Psoas muscle (tissue), 8 donors: ENCODE data around the gene CTNNBIP1. TPM values are rescaled to one million over a fixed set of nuclear protein-coding genes. Genes with fewer than 3 reads are reported as not detected.

Experiments used
- ATAC-seq, 4 donors: fragments of 200-7000 bp; cut with Tn5 transposase; one replicate each; pipeline ENCODE4 v1.9.1; 2020; ENCODE audit warnings: moderate library complexity in 3 of 4, mild to moderate bottlenecking in 2 of 4
- DNase-seq, 2 donors: peaks; one replicate each; pipeline ENCODE4 v3.0.0-alpha.2; 2020
- H3K27ac ChIP-seq: fragments of 200-600 bp; one replicate; pipeline ENCODE4 v1.8.0; 2022
- H3K27me3 ChIP-seq, 3 donors: fragments of 200-600 bp in 1 of 3; one replicate each; pipeline versions ENCODE4 v1.6.1 to v1.8.0; 2013 to 2022; ENCODE audit warnings: low read length in 2 of 3, mild to moderate bottlenecking in 2 of 3, moderate library complexity in 1 of 3; ENCODE audit not compliant: insufficient read depth in 3 of 3
- H3K36me3 ChIP-seq, 2 donors: fragments of 200-600 bp in 1 of 2; one replicate each; pipeline versions ENCODE4 v1.6.1 to v1.8.0; 2013 to 2022; ENCODE audit warnings: low read depth in 1 of 2, mild to moderate bottlenecking in 1 of 2, moderate library complexity in 1 of 2; ENCODE audit not compliant: insufficient read depth in 1 of 2
- H3K4me1 ChIP-seq: fragments of 200-600 bp; one replicate; pipeline ENCODE4 v1.8.0; 2022
- H3K4me3 ChIP-seq: fragments of 200-600 bp; one replicate; pipeline ENCODE4 v1.8.0; 2022; ENCODE audit warnings: mild to moderate bottlenecking
- H3K9me3 ChIP-seq: fragments of 200-600 bp; one replicate; pipeline ENCODE4 v1.8.0; 2022
- WGBS, 3 donors: extraction: QIAGEN DNeasy Blood & Tissue Kit; methylation state at CpG; one replicate each; pipeline versions ENCODE4 v1.1.6 to v1.1.7; 2013; 5-methylcytosine and 5-hydroxymethylcytosine counted together
- intact Hi-C, 2 donors: fragments of 100-400 bp; cut with DNase I; formaldehyde crosslinking; loops; one replicate each; pipeline versions ENCODE4 v1.11.0 to v1.14.2; 2022
- polyA plus RNA-seq, 3 donors: library from polyadenylated mRNA; stranded (reverse); fragments of 200-250 nt; gene quantifications; one replicate each; pipeline ENCODE4 v1.2.3, GENCODE V29; 2013
- total RNA-seq, 4 donors: library from RNA; stranded (reverse); fragmentation: NEBNext Ultra II Directional in 2 of 4; extraction: Animal tissue kit (Norgen Biotek cat#: 25700) in 2 of 4; gene quantifications; one replicate each; pipeline versions ENCODE4 v1.2.1 to v1.2.4, GENCODE V29; 2021 to 2023
- TF ChIP-seq, protein P1 (sequence below): fragments of 200-600 bp; IDR thresholded peaks from one replicate; pipeline ENCODE4 v1.8.0; 2022; ENCODE audit warnings: antibody characterized with exemption
- donor health status: healthy with polysubstance abuse.
- donor health status: DM: no; HTN: no; CAD: no; lungs with moderate emphysema.
- donor health status: Bipolar disorder and iron deficiency.
- donor health status: healthy.
- donor health status: DM: yes; HTN: yes; CAD: no.
- donor health status: DM: no; HTN: no; CAD: no.
- donor health status: DM: no; HTN: no; CAD: no.
- donor health status: DM: yes; HTN: yes; CAD: no.

Gene CTNNBIP1
- total and polyA plus RNA-seq, 7 donors = 5.9 to 18.5 (median 12.7) TPM

DNA sequence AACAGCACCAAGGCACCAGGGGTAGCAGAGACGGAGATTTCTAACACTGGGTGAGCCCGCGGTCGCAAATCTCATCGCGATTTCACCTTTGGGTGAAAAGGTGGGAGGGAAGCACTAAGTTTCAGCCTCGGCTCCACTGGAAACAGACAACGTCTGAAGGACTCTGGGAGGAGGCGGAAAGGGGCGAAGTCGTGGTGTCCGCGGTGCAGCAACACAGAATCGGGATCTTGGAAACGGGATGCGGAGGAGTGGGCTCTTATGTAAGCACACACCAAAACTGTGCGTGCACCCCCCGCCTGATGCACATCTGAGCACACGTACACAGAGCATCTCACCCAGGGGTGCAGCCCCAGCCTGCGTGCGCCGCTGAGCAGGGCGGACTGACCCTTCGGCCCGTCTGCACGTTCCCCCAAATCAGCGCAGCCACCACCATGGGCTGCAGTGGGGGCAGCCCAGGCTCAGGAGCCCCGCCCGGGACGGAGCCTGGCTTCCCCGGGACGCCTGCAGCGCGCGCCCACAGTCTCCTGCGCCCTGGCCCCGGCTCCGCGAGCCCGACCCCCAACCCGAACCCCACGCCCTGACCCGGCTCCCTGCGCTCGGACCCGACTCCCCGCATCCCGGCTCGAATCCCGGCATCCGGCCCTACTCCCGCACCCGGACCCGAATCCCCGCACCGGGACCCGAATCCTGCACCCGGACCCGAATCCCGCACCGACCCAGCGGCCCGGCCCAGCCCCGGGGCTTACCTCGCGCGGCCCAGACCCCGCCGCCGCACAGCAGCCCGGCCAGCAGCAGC lies 87.0 kb downstream of the CTNNBIP1 start:
- Histone ChIP-seq H3K27ac (peak overlapping the region; percentile 83), H3K9me3 (no peaks in the 10 kb centered on the region), H3K36me3 (no peaks in the 10 kb centered on the region), H3K27me3 (no peaks in the 10 kb centered on the region), H3K4me1 (peaks cover 36% of the 10 kb centered on the region), H3K4me3 (peak overlapping the region; percentile 73)
- ATAC-seq (peak in 1 of 4 donors; percentile 6), DNase-seq (peak; percentile 41 to 63)
- intact Hi-C loops = loop anchor here in 1 of 2 donors (5.0 kb wide), 1 partner anchor 44 kb away; no protein-coding TSS in a partner anchor
- TF ChIP-seq, protein P1, sequence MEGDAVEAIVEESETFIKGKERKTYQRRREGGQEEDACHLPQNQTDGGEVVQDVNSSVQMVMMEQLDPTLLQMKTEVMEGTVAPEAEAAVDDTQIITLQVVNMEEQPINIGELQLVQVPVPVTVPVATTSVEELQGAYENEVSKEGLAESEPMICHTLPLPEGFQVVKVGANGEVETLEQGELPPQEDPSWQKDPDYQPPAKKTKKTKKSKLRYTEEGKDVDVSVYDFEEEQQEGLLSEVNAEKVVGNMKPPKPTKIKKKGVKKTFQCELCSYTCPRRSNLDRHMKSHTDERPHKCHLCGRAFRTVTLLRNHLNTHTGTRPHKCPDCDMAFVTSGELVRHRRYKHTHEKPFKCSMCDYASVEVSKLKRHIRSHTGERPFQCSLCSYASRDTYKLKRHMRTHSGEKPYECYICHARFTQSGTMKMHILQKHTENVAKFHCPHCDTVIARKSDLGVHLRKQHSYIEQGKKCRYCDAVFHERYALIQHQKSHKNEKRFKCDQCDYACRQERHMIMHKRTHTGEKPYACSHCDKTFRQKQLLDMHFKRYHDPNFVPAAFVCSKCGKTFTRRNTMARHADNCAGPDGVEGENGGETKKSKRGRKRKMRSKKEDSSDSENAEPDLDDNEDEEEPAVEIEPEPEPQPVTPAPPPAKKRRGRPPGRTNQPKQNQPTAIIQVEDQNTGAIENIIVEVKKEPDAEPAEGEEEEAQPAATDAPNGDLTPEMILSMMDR = no peak
- WGBS, 3 donors = 0 to 1% (median 1%) methylated on average over 37 to 71 of the region's 71 CpGs

DNA sequence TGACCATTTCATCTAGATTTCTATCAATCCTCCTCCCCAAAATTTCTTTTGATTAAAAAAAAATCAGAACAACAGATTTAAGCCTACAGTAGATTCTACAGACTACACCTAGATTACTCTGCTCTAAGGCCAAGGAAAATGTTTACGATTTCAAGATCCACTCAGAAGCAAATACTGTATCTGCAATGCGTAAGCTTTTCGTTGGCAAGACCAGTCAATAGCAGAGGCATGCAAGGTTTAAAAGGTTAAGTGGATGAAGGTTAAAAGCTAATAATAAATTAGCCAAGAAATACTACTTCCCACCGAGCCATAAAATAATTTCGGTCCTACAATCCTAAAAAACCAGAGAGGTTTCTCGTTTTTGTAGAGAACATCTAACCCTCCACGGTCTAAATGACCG lies 87.6 kb downstream of the CTNNBIP1 start:
- ATAC-seq (no peak), DNase-seq (no peak)
- TF ChIP-seq, protein P1 = no peak
- Histone ChIP-seq H3K4me1 (peaks cover 36% of the 10 kb centered on the region), H3K27ac (no peak overlapping the region), H3K36me3 (no peaks in the 10 kb centered on the region), H3K9me3 (no peaks in the 10 kb centered on the region), H3K4me3 (peak overlapping the region; percentile 73), H3K27me3 (no peaks in the 10 kb centered on the region)
- intact Hi-C loops = loop anchor here in 1 of 2 donors (5.0 kb wide), 1 partner anchor 45 kb away; no protein-coding TSS in a partner anchor
- 8 to 12% (median 12%) methylated on average over 8 of the region's 8 CpGs for WGBS, 3 donors

DNA sequence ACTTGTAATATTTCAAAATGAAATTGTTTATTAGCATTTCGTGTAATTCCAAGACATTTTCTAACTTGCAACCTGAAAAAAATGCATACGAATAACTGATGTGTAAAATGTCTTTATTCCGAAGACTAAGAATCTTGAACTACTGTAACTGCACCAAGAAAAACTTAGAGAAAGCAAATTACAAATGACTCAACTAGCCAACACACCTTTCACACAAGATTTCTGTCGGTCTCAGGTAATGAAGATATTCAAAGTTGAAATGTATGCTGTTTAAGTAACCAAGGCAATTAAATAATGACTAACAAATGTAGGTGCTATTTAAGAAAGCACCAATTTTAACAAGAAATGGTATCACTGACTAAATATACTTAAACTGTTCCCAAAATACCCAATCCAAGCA lies 88.4 kb downstream of the CTNNBIP1 start:
- no peak overlapping the region for H3K27ac ChIP-seq
- ATAC-seq (no peak), DNase-seq (no peak)
- intact Hi-C loops = loop anchor here in 1 of 2 donors (5.0 kb wide), 1 partner anchor 46 kb away; no protein-coding TSS in a partner anchor
- TF ChIP-seq, protein P1 = no peak
- no peaks in the 10 kb centered on the region for H3K27me3 ChIP-seq
- WGBS, 3 donors = 92 to 95% (median 93%) methylated on average over 4 of the region's 4 CpGs
- peaks cover 36% of the 10 kb centered on the region for H3K4me1 ChIP-seq
- H3K4me3 ChIP-seq = peak overlapping the region; percentile 73
- H3K36me3 ChIP-seq = no peaks in the 10 kb centered on the region
- no peaks in the 10 kb centered on the region for H3K9me3 ChIP-seq

DNA sequence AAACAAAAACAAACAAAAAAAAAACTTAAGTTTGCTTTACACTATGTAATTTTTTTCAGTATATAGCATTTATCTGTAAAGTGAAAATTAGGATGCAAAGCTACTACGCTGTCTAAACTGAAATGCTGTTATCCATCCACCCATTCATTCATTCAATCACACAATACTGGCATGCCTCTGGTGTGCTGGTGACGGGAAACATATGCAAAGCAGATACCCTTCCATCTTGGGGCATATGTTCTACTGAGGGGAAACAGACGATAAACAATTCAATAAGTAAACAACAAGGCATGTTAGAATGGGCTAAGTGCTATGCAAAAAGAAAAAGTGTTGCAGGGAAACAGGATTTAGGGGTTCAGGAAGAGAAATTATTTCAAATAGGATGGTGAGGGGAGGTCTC lies 89.5 kb downstream of the CTNNBIP1 start:
- Histone ChIP-seq H3K36me3 (no peaks in the 10 kb centered on the region), H3K4me1 (peaks cover 31% of the 10 kb centered on the region), H3K9me3 (no peaks in the 10 kb centered on the region), H3K27ac (no peak overlapping the region), H3K4me3 (no peak overlapping the region), H3K27me3 (no peaks in the 10 kb centered on the region)
- TF ChIP-seq, protein P1 = no peak
- ATAC-seq (no peak), DNase-seq (no peak)
- intact Hi-C loops = loop anchor here in 1 of 2 donors (5.0 kb wide), 1 partner anchor 47 kb away; no protein-coding TSS in a partner anchor
- WGBS, 3 donors = 91 to 94% (median 94%) methylated on average over 3 of the region's 3 CpGs
